ENCODE measurements around the gene STAT4.

Gene STAT4

DNA sequence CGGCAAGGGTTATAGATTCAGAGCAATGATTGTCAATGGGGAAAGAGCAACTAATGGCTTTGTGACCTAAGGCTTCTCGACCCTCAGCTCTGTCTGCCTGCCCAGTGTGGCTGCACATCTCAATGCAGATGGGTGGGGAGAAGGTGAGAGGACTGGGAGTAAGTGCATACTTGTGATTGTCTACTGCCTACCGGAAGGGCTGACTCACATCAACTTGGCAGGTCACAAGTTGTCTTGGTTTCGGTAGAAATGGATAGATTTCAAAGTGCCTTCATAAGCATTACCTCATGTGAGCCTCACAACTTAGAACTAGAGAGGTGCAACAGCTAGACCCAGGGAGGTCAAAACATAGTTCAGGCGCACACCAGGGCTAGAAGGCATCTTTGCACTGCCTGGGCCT is 166.2 kb downstream of the STAT4 start:
- TF ChIP-seq, protein P1, sequence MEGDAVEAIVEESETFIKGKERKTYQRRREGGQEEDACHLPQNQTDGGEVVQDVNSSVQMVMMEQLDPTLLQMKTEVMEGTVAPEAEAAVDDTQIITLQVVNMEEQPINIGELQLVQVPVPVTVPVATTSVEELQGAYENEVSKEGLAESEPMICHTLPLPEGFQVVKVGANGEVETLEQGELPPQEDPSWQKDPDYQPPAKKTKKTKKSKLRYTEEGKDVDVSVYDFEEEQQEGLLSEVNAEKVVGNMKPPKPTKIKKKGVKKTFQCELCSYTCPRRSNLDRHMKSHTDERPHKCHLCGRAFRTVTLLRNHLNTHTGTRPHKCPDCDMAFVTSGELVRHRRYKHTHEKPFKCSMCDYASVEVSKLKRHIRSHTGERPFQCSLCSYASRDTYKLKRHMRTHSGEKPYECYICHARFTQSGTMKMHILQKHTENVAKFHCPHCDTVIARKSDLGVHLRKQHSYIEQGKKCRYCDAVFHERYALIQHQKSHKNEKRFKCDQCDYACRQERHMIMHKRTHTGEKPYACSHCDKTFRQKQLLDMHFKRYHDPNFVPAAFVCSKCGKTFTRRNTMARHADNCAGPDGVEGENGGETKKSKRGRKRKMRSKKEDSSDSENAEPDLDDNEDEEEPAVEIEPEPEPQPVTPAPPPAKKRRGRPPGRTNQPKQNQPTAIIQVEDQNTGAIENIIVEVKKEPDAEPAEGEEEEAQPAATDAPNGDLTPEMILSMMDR (IDR thresholded peaks at IDR 0.05; ENCODE audit: low read depth, low read length): no peak
- no peak overlapping the region for H3K4me3 ChIP-seq (ENCODE audit: low read depth, low read length)

GRCh38 chr2:190982262-190983034 is 168.3 kb downstream of the STAT4 start:
- TF ChIP-seq, protein P1 (IDR thresholded peaks at IDR 0.05; ENCODE audit: low read depth, low read length): no peak
- H3K4me3 ChIP-seq (ENCODE audit: low read depth, low read length): no peak overlapping the region

DNA sequence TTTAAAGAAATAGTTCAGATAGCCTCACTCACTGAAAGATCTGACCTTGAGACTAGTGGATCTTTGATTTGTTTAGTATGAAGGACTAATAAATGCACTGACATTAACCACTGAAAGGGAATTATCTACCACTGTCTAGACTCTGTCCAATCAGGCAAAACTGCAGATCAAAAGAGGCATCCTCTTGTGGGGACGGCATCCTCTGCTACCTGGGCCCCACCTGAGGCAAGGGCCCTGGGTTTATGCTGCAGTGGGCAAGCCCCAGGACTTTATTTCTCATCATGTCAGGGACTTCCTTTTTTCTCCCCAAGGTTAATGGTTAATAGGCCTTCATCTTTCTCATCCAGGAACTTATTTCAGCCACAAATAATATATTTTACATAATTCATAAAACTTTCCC is 169.1 kb downstream of the STAT4 start:
- H3K4me3 ChIP-seq (ENCODE audit: low read depth, low read length): no peak overlapping the region
- TF ChIP-seq, protein P1 (IDR thresholded peaks at IDR 0.05; ENCODE audit: low read depth, low read length): no peak

- H3K4me3 ChIP-seq (ENCODE audit: low read depth, low read length): no peak overlapping the region
Measured at GRCh38 chr2:190981333-190981732, 169.5 kb downstream of the STAT4 start.

GRCh38 chr2:190980630-190981209 is 170.1 kb downstream of the STAT4 start:
- H3K4me3 ChIP-seq (ENCODE audit: low read depth, low read length): no peak overlapping the region; the same call in 1 of the 2 replicates

More at GRCh38 chr2:190981333-190981732, 169.5 kb downstream of the STAT4 start:
- TF ChIP-seq, protein P1 (IDR thresholded peaks at IDR 0.05; ENCODE audit: low read depth, low read length): no peak

GRCh38 chr2:190979906-190980629 is 170.7 kb downstream of the STAT4 start:
- no peak overlapping the region for H3K4me3 ChIP-seq (ENCODE audit: low read depth, low read length)
- TF ChIP-seq, protein P1 (IDR thresholded peaks at IDR 0.05; ENCODE audit: low read depth, low read length): no peak

More at GRCh38 chr2:190980630-190981209, 170.1 kb downstream of the STAT4 start:
- TF ChIP-seq, protein P1 (IDR thresholded peaks at IDR 0.05; ENCODE audit: low read depth, low read length): no peak

All from WI38 (cell line).